PC-3 (cell line): Measurements from ENCODE around the gene B4GALT5. TPM values are rescaled to one million over a fixed set of nuclear protein-coding genes. Genes with fewer than 3 reads are reported as not detected.
"Not testable (repeated sequence)": the region's sequence is repeated elsewhere in the genome, so short reads cannot be mapped to it uniquely, and the experiment has no call there.

Source experiments
- ATAC-seq: fragments of 200-7000 bp; cut with Tn5 transposase; 2 replicates; pipeline ENCODE4 v1.9.1; 2020; ENCODE audit warnings: mild to moderate bottlenecking, moderate library complexity
- BruUV-seq: library from RNA; stranded (reverse); fragments of 400-500 nt; replicated peaks from 2 replicates; lab custom pipeline; 2021; lab: Mats Ljungman, UMichigan
- CTCF ChIA-PET: fragments of 300-600 bp; sonication (Branson Sonifier 250); formaldehyde crosslinking; loops from one replicate; lab custom pipeline; 2022; ENCODE audit warnings: antibody characterized with exemption; lab: Charles Lee
- POLR2A ChIA-PET: fragments of 300-600 bp; sonication (Branson Sonifier 250); formaldehyde crosslinking; loops from one replicate; lab custom pipeline; 2022; ENCODE audit warnings: antibody characterized with exemption; ENCODE audit not compliant: unreplicated experiment; lab: Charles Lee
- DNase-seq: peaks from one replicate; pipeline ENCODE4 v3.0.0-alpha.2; 2015
- H2AFZ ChIP-seq: fragments of 300-600 bp; sonication (generic); 2 replicates; pipeline ENCODE4 v1.6.0; 2016; ENCODE audit warnings: antibody characterized with exemption, low read length
- H3F3A ChIP-seq: fragments of 300-600 bp; sonication (generic); one replicate; pipeline ENCODE4 v1.6.0; 2017; ENCODE audit warnings: antibody characterized with exemption, low read length, control low read depth, mild to moderate bottlenecking; ENCODE audit not compliant: unreplicated experiment
- H3K27ac ChIP-seq: fragments of 300-600 bp; sonication (generic); 2 replicates; pipeline ENCODE4 v1.5.1; 2016; ENCODE audit warnings: mild to moderate bottlenecking, low read length
- H3K27me3 ChIP-seq: fragments of 300-600 bp; sonication (generic); 2 replicates; pipeline ENCODE4 v1.6.1; 2016; ENCODE audit warnings: low read length, mixed read lengths
- H3K36me3 ChIP-seq: fragments of 300-600 bp; sonication (generic); 2 replicates; pipeline ENCODE4 v1.6.1; 2016; ENCODE audit warnings: low read depth, mixed run types, low read length, mixed read lengths
- H3K4me1 ChIP-seq: fragments of 300-600 bp; sonication (generic); 2 replicates; pipeline ENCODE4 v1.5.1; 2016; ENCODE audit warnings: low read length; ENCODE audit not compliant: insufficient read depth
- H3K4me2 ChIP-seq: fragments of 300-600 bp; sonication (generic); 2 replicates; pipeline ENCODE4 v1.6.0; 2016; ENCODE audit warnings: low read length
- H3K4me3 ChIP-seq: fragments of 300-600 bp; sonication (generic); 2 replicates; pipeline ENCODE4 v1.5.1; 2016; ENCODE audit warnings: mild to moderate bottlenecking, low read length, mixed read lengths
- H3K79me2 ChIP-seq: fragments of 300-600 bp; sonication (generic); 2 replicates; pipeline ENCODE4 v1.6.1; 2017; ENCODE audit warnings: low read length, mixed read lengths
- H3K9ac ChIP-seq: fragments of 300-600 bp; sonication (generic); 2 replicates; pipeline ENCODE4 v1.6.0; 2016; ENCODE audit warnings: mild to moderate bottlenecking, low read length
- H3K9me2 ChIP-seq: fragments of 300-600 bp; sonication (generic); replicated peaks from 2 replicates; pipeline ENCODE4 v1.6.1; 2016; ENCODE audit warnings: mixed run types, low read length, mixed read lengths
- H3K9me3 ChIP-seq: fragments of 300-600 bp; sonication (generic); 2 replicates; pipeline ENCODE4 v1.6.1; 2016; ENCODE audit warnings: low read length, mixed read lengths
- H4K20me1 ChIP-seq: fragments of 300-600 bp; sonication (generic); 2 replicates; pipeline ENCODE4 v1.6.1; 2016; ENCODE audit warnings: low read length, mixed read lengths
- CTCF ChIP-seq: fragments of 300-600 bp; sonication (generic); conservative IDR thresholded peaks from 2 replicates; pipeline ENCODE4 v1.5.1; 2017; ENCODE audit warnings: antibody characterized with exemption, low read depth, mild to moderate bottlenecking, low read length
- EZH2 ChIP-seq: fragments of 300-600 bp; sonication (generic); IDR thresholded peaks from one replicate; pipeline ENCODE4 v1.6.1; 2017; ENCODE audit warnings: antibody characterized with exemption, mild to moderate bottlenecking, low read length; ENCODE audit not compliant: unreplicated experiment
- EZH2phosphoT487 ChIP-seq: fragments of 300-600 bp; sonication (generic); IDR thresholded peaks from 2 replicates; pipeline ENCODE4 v1.6.1; 2018; ENCODE audit warnings: mild to moderate bottlenecking, antibody characterized with exemption, low read length, borderline replicate concordance
- intact Hi-C: fragments of 100-400 bp; cut with micrococcal nuclease; formaldehyde crosslinking; loops from 2 replicates; pipeline ENCODE4 v1.9.0; 2023
- total RNA-seq: library from RNA; depleted of rRNA; stranded (reverse); fragments of >200 nt; gene quantifications from 2 replicates; pipeline ENCODE4 v1.2.3, GENCODE V29; 2014

B4GALT5 gene
- total RNA-seq, 1 experiment from 2014 or later: 18.1 TPM

GRCh38 chr20:49671433-49671832, 42.2 kb downstream of the B4GALT5 start:
- Histone ChIP-seq H3K9me3 (no peaks in the 10 kb centered on the region), H3K4me2 (no peak overlapping the region), H3K27ac (no peak overlapping the region), H3K79me2 (peaks cover 92% of the 10 kb centered on the region), H3K36me3 (no peaks in the 10 kb centered on the region), H3K4me1 (peaks cover 30% of the 10 kb centered on the region), H3K4me3 (no peak overlapping the region), H3F3A (peaks cover 19% of the 10 kb centered on the region), H3K9me2 (no peaks in the 10 kb centered on the region), H4K20me1 (no peaks in the 10 kb centered on the region), H2AFZ (no peak overlapping the region), H3K9ac (no peak overlapping the region), H3K27me3 (no peaks in the 10 kb centered on the region)
- ChIA-PET POLR2A (no interaction called here), CTCF (no interaction called here)
- no TSS peak for BruUV-seq
- DNase-seq (no peak), ATAC-seq (no peak)
- TF ChIP-seq EZH2phosphoT487 (no peak), EZH2 (no peak), CTCF (no peak)
- intact Hi-C loops: no loop called here

GRCh38 chr20:49669601-49670189, 44.0 kb downstream of the B4GALT5 start:
- no peaks in the 10 kb centered on the region for H3K9me2 ChIP-seq
- DNase-seq (no peak), ATAC-seq (no peak)
- H2AFZ ChIP-seq: no peak overlapping the region
- no peaks in the 10 kb centered on the region for H3K27me3 ChIP-seq
- no peak overlapping the region for H3K9ac ChIP-seq
- peaks cover 13% of the 10 kb centered on the region for H3K4me1 ChIP-seq
- TF ChIP-seq CTCF (no peak), EZH2 (no peak), EZH2phosphoT487 (no peak)
- no peak overlapping the region for H3K27ac ChIP-seq
- H3F3A ChIP-seq: peaks cover 4% of the 10 kb centered on the region
- no peaks in the 10 kb centered on the region for H3K9me3 ChIP-seq
- H3K79me2 ChIP-seq: peaks cover 93% of the 10 kb centered on the region
- POLR2A ChIA-PET: no interaction called here
- CTCF ChIA-PET: no interaction called here
- 0 out of 2 replicates have a peak, but pooled peaks cover 7% of the 10 kb centered on the region for H4K20me1 ChIP-seq
- no peak overlapping the region for H3K4me2 ChIP-seq
- H3K36me3 ChIP-seq: no peaks in the 10 kb centered on the region
- no TSS peak for BruUV-seq
- intact Hi-C loops: no loop called here
- H3K4me3 ChIP-seq: no peak overlapping the region

GRCh38 chr20:49668878-49669195, 44.8 kb downstream of the B4GALT5 start:
- H2AFZ ChIP-seq, H3K9me2 ChIP-seq, H3F3A ChIP-seq, BruUV-seq, H3K36me3 ChIP-seq, DNase-seq, H3K4me1 ChIP-seq, H3K4me3 ChIP-seq, H3K27ac ChIP-seq, intact Hi-C loops, H3K4me2 ChIP-seq, H3K9ac ChIP-seq, H4K20me1 ChIP-seq, H3K9me3 ChIP-seq, CTCF ChIA-PET, ATAC-seq, H3K27me3 ChIP-seq: not testable (repeated sequence)
- POLR2A ChIA-PET: interaction anchor here (0.6 kb wide), 1 partner anchor 13 kb away, joined by 3 read pairs; no protein-coding TSS in a partner anchor
- peaks cover 96% of the 10 kb centered on the region for H3K79me2 ChIP-seq
